Subcutaneous abdominal adipose tissue (tissue), 5 donors: ENCODE results near the gene MT1F.

ENCODE experiments used
- H3K27ac ChIP-seq: one replicate; pipeline ENCODE4 v1.7.0; 2013; ENCODE audit warnings: low read depth, mild to moderate bottlenecking, inconsistent platforms, low read length, moderate library complexity
- H3K27me3 ChIP-seq, 5 donors: one replicate each; pipeline ENCODE4 v1.7.0; 2013; ENCODE audit warnings: low read length in 5 of 5, inconsistent platforms in 1 of 5; ENCODE audit not compliant: control insufficient read depth in 5 of 5, insufficient read depth in 4 of 5
- H3K36me3 ChIP-seq, 5 donors: one replicate each; pipeline ENCODE4 v1.7.0; 2013; ENCODE audit warnings: low read length in 5 of 5; ENCODE audit not compliant: control insufficient read depth in 5 of 5, insufficient read depth in 5 of 5
- H3K4me1 ChIP-seq, 5 donors: one replicate each; pipeline ENCODE4 v1.7.0; 2013; ENCODE audit warnings: low read length in 5 of 5, mild to moderate bottlenecking in 3 of 5, moderate library complexity in 1 of 5; ENCODE audit not compliant: control insufficient read depth in 5 of 5, insufficient read depth in 5 of 5
- H3K4me3 ChIP-seq, 5 donors: one replicate each; pipeline ENCODE4 v1.7.0; 2013; ENCODE audit warnings: low read length in 5 of 5, low read depth in 1 of 5
- H3K9ac ChIP-seq, 5 donors: one replicate each; pipeline ENCODE4 v1.7.0; 2013; ENCODE audit warnings: low read length in 5 of 5, mild to moderate bottlenecking in 4 of 5, moderate library complexity in 3 of 5
- H3K9me3 ChIP-seq, 5 donors: one replicate each; pipeline ENCODE4 v1.7.0; 2013; ENCODE audit warnings: low read length in 5 of 5; ENCODE audit not compliant: control insufficient read depth in 5 of 5
- donor health status: healthy.
- donor health status: healthy.
- donor health status: healthy.
- donor health status: healthy.
- donor health status: healthy.

MT1F gene

GRCh38 chr16:56643080-56643778 is 14.5 kb upstream of the MT1F start:
- H3K9me3 ChIP-seq, result no peaks in the 10 kb centered on the region
- peaks cover 2 to 42% (median 33%) of the 10 kb centered on the region in 5 donors for H3K4me1 ChIP-seq
- peaks cover 0 to 5% (median 3%) of the 10 kb centered on the region in 5 donors for H3K27me3 ChIP-seq
- no peaks in the 10 kb centered on the region for H3K36me3 ChIP-seq
- no peak overlapping the region for H3K27ac ChIP-seq
- H3K4me3 ChIP-seq, result peak overlapping the region; percentile 21 to 60 (median 48)
- peak overlapping the region in 3 of 5 donors; percentile 32 to 64 (median 44) for H3K9ac ChIP-seq

DNA sequence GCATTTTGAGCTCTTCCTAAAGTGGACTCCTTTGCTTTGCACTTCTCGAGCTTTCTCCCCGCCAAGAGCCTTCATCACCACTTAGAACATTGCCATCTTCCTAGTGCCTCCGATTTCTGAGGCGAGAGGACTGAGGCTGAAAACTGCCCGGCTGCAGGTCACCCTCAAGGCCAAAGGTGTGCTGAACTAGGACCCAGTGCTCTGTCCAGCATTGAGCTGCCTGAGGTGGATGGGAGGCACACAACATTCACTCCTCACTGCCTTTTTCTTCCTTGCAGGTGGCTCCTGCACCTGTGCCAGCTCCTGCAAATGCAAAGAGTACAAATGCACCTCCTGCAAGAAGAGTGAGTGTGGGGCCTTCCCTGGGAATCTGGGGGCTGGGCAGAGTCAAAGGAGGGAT is 13.9 kb upstream of the MT1F start:
- no peaks in the 10 kb centered on the region for H3K9me3 ChIP-seq
- H3K27ac ChIP-seq, result no peak overlapping the region
- no peaks in the 10 kb centered on the region for H3K36me3 ChIP-seq
- peak overlapping the region in 2 of 5 donors; percentile 44 to 64 for H3K9ac ChIP-seq
- H3K4me1 ChIP-seq, result peaks cover 0 to 40% (median 29%) of the 10 kb centered on the region in 5 donors
- H3K27me3 ChIP-seq, result peaks cover 0 to 6% (median 3%) of the 10 kb centered on the region in 5 donors
- H3K4me3 ChIP-seq, result peak overlapping the region; percentile 21 to 60 (median 47)

GRCh38 chr16:56645311-56645710 is 12.4 kb upstream of the MT1F start:
- Histone ChIP-seq H3K36me3 (no peaks in the 10 kb centered on the region), H3K4me1 (peaks cover 0 to 36% (median 31%) of the 10 kb centered on the region in 5 donors), H3K4me3 (no peak overlapping the region), H3K9ac (no peak overlapping the region), H3K27ac (no peak overlapping the region), H3K9me3 (no peaks in the 10 kb centered on the region), H3K27me3 (peaks cover 0 to 6% (median 3%) of the 10 kb centered on the region in 5 donors)

DNA sequence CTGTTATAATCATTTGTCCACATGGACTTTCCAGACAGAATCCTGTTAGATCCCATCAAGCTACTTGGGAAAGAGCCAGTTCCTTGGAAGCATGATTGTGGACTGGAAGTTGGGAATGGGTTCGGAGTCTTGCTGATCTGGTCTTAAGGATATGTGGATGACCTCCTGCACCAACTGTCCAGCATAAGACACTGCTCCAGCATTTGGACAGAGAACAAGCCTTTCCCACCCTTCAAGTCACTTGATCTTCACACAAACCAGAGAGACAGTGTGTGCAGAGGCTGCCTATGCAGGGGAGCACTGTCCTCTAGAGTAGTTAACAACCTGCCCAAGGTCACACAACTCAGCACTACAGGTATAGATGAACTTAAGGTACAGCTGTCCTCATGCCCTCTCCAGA is 11.9 kb upstream of the MT1F start:
- Histone ChIP-seq H3K27me3 (peaks cover 0 to 6% (median 3%) of the 10 kb centered on the region in 5 donors), H3K27ac (no peak overlapping the region), H3K9me3 (no peaks in the 10 kb centered on the region)

DNA sequence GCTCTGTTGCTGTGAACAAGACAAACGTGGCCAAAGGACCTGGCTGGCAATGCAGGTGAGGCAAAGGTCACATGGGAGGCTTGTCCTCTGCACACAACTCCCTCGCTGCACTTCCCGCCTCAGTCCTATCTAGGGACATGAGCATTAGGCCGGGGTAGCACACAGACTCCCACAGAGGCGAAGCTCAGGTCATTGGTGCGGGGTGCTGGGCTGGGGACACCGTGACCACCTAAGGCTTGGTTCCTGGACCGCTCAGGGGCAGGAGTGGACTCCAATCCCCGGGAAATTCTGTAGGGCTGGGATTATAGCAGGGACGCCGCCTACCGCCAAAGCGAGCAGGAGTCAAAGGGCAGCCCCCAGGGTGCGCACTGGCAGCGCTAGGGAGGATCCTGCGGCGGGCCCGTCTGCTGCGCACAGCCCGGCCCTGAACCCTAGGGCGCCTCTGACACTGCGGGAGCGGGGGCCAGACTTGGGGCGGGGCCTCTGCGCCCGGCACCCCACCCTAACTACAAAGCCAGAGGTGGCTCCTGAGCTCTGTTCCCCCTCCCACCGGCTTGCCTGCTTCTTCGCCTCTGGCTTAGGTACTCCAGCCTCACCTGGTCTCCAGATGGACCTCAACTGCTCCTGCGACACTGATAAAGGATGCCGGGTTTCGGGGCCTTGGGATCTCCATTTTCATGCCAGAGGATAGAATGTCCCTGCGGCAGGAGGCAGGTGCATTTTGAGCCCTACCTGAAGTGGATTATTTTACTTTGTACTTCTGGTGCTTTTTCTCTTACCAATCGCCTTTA is 9.9 kb upstream of the MT1F start:
- Histone ChIP-seq H3K9ac (no peak overlapping the region), H3K27ac (no peak overlapping the region), H3K36me3 (no peaks in the 10 kb centered on the region), H3K4me3 (no peak overlapping the region), H3K27me3 (peaks cover 0 to 6% (median 3%) of the 10 kb centered on the region in 5 donors), H3K9me3 (no peaks in the 10 kb centered on the region), H3K4me1 (peaks cover 0 to 41% (median 40%) of the 10 kb centered on the region in 5 donors)

More for the DNA sequence above, 11.9 kb upstream of the MT1F start:
- H3K36me3 ChIP-seq, result no peaks in the 10 kb centered on the region
- peaks cover 0 to 36% (median 31%) of the 10 kb centered on the region in 5 donors for H3K4me1 ChIP-seq
- no peak overlapping the region for H3K4me3 ChIP-seq
- no peak overlapping the region for H3K9ac ChIP-seq

DNA sequence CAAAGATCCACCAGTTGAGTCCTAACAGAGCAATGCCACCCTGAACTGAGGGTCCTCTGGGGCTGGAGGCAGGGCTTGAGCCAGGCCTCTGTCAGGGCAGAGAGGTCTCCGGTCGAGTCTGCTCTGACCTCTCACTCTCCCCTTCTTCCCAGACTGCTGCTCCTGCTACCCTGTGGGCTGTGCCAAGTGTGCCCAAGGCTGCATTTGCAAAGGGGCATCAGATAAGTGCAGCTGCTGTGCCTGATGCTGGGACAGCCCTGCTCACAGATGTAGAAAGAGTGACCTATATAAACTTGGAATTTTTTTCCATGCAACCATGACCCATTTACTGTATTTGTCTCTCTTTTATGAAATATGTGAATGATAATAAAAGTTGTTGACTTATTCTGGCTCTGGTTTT is 8.5 kb upstream of the MT1F start:
- Histone ChIP-seq H3K9ac (no peak overlapping the region), H3K4me3 (no peak overlapping the region), H3K27ac (no peak overlapping the region), H3K4me1 (peaks cover 0 to 37% (median 34%) of the 10 kb centered on the region in 5 donors), H3K36me3 (no peaks in the 10 kb centered on the region), H3K9me3 (no peaks in the 10 kb centered on the region), H3K27me3 (peaks cover 0 to 6% (median 3%) of the 10 kb centered on the region in 5 donors)

DNA sequence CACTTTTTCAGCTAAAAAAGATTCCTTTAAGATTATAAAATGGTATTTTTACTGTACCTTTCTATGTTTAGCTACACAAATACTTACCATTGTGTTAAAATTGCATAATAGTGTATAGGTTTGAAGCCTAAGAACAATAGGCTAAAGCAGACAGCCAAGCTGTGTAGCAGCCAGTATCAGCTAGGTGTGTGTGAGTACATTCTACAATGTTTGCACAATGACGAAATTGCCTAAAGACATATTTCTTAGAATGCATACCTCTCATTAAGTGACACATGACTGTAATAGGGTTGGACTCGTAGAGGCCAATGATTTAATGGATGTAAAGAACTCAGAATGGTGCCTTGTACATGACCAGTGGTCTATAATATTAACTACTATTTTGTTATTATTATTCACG is 7.9 kb upstream of the MT1F start:
- H3K9me3 ChIP-seq, result no peaks in the 10 kb centered on the region
- no peaks in the 10 kb centered on the region for H3K36me3 ChIP-seq
- no peak overlapping the region for H3K4me3 ChIP-seq
- peaks cover 0 to 6% (median 3%) of the 10 kb centered on the region in 5 donors for H3K27me3 ChIP-seq
- H3K4me1 ChIP-seq, result peaks cover 0 to 37% (median 34%) of the 10 kb centered on the region in 5 donors
- no peak overlapping the region for H3K27ac ChIP-seq
- H3K9ac ChIP-seq, result no peak overlapping the region

DNA sequence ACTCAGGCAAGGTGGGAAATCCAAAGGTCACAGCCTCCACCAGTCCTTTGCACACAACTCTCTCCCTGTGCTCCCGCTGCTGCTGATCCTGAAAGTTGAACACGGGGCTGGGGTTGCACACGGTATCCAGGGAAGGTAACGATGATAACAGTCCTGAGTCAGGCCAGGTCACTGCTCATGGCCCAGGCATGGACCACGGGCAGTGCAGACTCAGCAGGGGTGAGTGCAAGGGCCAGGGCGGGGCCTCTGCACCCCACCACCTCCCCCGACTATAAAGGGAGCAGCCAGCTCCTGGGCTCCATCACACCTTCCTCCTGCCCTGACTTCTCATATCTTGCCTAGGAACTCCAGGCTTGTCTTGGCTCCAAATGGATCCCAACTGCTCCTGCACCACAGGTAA is 6.2 kb upstream of the MT1F start, which contains the start of gene MT1B:
MT1B (plus strand) TSS at position 301 of the 400 bp plus-strand sequence; CDS start at position 369, 68 bp downstream.
- peaks cover 0 to 37% (median 34%) of the 10 kb centered on the region in 5 donors for H3K4me1 ChIP-seq
- H3K27ac ChIP-seq, result no peak within 1 kb of the TSS
- peaks cover 0 to 6% (median 3%) of the 10 kb centered on the region in 5 donors for H3K27me3 ChIP-seq
- no peaks in the 10 kb centered on the region for H3K36me3 ChIP-seq
- H3K4me3 ChIP-seq, result no peak within 1 kb of the TSS
- no peak within 1 kb of the TSS for H3K9ac ChIP-seq
- no peaks in the 10 kb centered on the region for H3K9me3 ChIP-seq

DNA sequence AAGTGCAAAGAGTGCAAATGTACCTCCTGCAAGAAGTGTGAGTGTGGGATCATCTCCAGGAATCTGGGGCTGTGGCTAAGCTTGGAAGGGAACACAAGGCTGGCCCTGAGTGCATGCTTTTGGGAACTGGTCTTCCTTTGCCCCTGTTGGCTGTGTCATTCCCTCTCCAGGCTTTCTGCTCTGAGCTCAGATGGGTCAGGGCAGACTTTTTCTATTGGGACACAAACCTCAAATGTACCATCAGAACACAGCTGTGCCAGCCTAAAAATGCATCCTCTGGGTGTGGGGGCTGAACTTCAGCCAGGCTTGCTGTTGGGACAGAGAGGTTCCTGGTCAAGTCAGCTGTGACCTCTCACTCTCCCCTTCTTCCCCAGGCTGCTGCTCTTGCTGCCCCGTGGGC is 5.2 kb upstream of the MT1F start:
- Histone ChIP-seq H3K4me1 (peaks cover 2 to 37% (median 35%) of the 10 kb centered on the region in 5 donors), H3K9me3 (no peaks in the 10 kb centered on the region), H3K36me3 (no peaks in the 10 kb centered on the region), H3K9ac (no peak overlapping the region), H3K4me3 (no peak overlapping the region), H3K27me3 (peaks cover 0 to 5% (median under 1%) of the 10 kb centered on the region in 5 donors), H3K27ac (no peak overlapping the region)

GRCh38 chr16:56653218-56653617 is 4.5 kb upstream of the MT1F start:
- Histone ChIP-seq H3K9ac (no peak overlapping the region), H3K27ac (no peak overlapping the region), H3K4me3 (no peak overlapping the region), H3K4me1 (peaks cover 4 to 39% (median 36%) of the 10 kb centered on the region in 5 donors), H3K36me3 (no peaks in the 10 kb centered on the region), H3K9me3 (no peaks in the 10 kb centered on the region), H3K27me3 (peaks cover 0 to 3% (median 0%) of the 10 kb centered on the region in 5 donors)
